Measurements from ENCODE around the gene PPP5C.
A peak's percentile ranks its signal among the peaks of the same experiment; 100 is the strongest.
"Not testable (repeated sequence)": the region's sequence is repeated elsewhere in the genome, so short reads cannot be mapped to it uniquely, and the experiment has no call there.

Gene PPP5C

GRCh38 chr19:46366620-46367292 lies 19.9 kb downstream of the PPP5C start:
- no peak for DNase-seq

GRCh38 chr19:46367426-46367825 lies 20.5 kb downstream of the PPP5C start:
- DNase-seq = no peak

DNA sequence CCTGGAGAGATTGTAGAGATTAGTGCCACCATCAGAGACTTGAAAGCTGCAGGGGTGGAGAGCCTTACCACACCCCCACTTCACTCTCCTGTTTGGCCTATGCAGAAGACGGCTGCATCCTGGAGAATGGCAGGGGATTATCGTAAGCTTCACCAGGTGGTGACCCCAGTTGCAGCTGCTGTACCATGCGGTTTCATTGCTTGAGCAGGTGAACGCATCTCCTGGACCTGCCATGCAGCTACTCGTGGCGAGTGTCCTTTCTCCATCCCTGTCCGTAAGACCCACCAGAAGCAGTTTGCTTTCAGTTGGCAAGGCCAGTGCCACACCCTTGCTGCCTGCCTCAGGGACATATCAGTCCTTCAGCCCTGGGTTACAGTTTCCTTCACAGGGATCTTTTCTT lies 21.2 kb downstream of the PPP5C start:
- DNase-seq = no peak

DNA sequence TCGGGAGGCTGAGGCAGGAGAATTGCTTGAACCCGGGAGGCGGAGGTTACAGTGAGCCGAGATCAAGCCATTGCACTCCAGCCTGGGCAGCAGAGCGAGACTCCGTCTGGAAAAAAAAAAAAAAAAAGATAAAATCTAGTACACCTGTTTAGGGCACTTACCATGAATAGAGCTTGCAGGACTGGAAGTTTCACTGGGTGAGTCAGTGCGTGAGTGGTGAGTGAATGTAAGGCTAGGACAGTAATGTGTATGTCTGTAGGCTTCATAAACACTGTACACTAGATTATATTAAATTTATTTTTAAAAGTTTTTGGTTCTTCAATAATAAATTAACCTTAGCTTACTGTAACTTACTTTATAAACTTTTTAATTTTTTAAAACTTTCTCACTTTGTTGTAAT lies 22.9 kb downstream of the PPP5C start:
- peak; percentile 64 for DNase-seq

GRCh38 chr19:46371371-46371901 lies 24.5 kb downstream of the PPP5C start:
- DNase-seq = no peak

DNA sequence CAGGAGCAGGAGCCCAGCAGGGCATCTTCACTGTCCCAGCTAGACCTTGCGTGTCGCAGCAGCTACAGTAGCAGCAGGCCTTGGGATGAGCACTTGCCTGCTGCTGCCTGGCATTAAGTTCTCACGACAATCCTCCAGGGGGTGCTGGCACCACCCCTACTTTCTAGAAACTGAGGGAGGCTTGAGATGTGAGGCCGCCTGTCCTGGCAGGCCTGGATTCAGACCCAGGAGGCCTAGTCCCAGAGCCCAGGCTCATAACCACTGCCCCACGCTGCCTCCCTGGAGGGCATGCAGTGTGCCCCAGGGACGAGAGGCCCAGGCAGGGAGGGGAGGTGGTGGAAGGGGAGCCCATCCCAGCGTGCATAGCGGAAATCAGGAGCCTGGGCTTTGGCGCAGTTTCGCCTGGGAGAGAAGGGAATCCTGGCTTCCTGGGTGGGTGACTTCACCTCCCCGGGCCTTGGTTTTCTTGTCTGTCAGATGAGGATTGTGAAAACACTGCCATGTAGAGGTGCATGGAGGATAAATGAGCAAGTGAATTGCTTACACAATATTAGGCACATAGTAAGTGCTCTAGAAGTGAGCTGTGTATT lies 26.1 kb downstream of the PPP5C start:
- no peak for DNase-seq

DNA sequence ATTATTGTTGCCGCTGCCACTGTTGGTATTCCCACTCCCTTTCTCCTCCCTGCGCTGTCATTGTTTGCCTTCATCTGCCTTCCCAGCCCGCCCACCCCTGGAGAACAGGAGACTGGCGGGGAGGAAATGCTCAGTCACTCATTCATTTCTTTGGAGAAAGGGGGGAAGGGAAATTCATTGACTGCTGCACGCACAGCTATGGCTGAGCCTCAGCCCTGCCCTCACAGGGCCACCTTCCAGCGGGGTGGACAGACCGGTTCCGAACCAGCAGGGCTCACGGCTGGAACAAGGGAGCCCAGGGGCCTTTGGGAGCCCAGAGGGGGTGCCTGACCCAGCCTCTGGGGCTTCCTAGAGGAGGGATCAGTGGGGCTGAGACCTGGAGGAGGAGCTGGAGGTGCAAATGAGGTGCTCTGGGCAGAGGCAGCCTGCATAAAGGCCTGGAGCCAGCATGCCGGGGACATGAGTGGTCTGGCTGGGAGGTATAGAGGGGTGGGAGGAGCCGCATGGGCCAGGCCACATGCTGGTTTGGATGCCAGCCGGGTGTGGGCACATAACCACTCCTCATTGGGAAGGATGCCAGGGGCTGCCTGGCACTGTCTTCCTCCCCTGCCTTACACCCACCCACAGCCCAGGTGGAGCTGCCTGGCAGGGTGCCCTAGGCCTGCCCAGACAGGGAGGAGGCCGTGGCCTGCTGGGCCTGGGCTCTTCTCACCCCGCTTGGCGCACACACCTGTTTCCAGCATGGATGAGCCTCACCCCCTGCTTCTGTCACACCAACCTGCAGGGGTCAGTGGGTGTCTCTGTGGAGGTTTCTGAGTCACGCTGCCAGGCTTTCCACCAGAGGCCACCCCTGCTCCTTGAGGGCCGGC lies 26.8 kb downstream of the PPP5C start:
- DNase-seq = peak; percentile 30

GRCh38 chr19:46374536-46375475 lies 27.9 kb downstream of the PPP5C start:
- no peak for DNase-seq

GRCh38 chr19:46375476-46376067 lies 28.7 kb downstream of the PPP5C start:
- DNase-seq = not testable (repeated sequence)

GRCh38 chr19:46376241-46377153 lies 29.6 kb downstream of the PPP5C start:
- no peak for DNase-seq

GRCh38 chr19:46378268-46378667 lies 31.4 kb downstream of the PPP5C start:
- DNase-seq = no peak

DNA sequence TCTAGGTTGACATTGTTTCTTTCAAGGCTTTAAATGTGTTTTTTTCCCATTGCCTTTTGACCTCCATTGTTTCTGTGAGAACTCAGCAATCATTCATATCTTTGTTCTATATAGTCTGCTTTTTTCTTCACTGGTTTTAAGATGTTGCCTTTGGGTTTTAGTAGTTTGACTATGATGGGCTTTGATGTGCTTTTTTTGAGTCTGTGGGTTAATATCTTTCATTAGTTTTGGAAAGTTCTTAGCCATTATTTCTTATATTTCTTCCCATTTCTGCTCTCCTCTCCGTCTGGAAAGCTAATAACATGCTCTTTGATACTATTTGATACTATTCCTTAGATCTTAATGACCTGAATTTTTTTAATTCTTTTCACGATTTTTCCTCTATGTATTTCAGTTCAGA lies 33.8 kb downstream of the PPP5C start:
- DNase-seq = no peak

GRCh38 chr19:46381346-46381745 lies 34.5 kb downstream of the PPP5C start:
- no peak for DNase-seq

- no peak for DNase-seq
Measured at GRCh38 chr19:46381756-46382345, 35.0 kb downstream of the PPP5C start.

GRCh38 chr19:46383171-46383815 lies 36.4 kb downstream of the PPP5C start:
- no peak for DNase-seq

DNA sequence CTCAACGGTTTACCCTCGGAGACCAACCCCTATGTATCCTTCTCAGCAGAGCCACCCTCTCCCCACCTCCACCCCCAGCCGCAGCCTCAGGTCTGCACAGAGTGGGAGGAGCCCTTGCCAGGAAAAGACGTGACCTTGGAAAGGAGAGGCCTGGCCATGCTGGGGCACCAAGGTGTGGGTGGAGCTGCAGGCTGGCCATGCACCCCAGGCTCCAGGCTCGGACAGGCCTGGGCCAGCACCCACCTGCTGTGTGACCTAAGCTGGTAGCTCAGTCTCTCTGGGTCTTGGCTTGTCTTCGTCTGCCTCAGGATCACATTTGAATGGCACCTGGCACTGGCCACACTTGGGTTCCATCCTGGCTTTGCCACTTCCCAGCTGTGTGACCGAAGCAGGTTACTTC lies 37.0 kb downstream of the PPP5C start:
- DNase-seq = no peak

DNA sequence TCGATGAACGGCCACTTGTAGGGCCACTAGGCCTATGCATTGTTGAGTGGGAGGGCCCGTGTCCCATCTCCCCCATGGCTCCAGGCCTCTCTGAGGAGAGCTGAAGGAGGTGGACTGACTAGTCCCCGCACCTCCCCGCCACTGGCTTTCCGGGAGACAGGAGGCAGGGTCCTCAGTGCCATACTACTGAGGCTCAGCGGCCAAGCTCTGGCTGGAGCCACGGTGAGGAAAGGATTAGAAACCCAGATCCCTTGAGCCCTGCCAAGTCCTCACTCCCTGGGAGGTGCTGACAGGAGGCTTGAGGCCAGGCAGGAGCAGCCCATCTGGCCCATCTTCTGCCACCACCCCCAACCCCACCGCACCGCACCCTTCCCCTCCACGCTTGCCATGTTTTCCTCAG lies 37.5 kb downstream of the PPP5C start:
- DNase-seq = no peak

DNA sequence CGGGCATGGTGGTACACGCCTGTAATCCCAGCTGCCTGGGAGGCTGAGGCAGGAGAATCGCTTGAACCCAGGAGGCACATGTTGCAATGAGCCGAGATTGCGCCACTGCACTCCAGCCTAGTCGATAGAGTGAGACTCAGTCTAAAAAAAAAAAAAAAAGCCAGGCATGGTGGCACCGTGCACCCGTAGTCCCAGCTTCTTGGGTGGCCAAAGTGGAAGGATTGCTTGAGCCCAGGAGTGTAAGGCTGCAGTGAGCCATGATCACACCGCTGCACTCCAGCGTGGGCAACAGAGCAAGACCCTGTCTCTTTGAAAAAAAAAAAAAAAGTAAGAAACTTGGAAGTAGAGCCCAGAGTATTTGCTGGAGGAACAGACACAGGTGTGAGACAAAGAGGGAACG lies 38.7 kb downstream of the PPP5C start:
- no peak for DNase-seq

- no peak for DNase-seq
Measured at GRCh38 chr19:46386151-46386550, 39.3 kb downstream of the PPP5C start.

Data from DMS53 (cell line).